HG02870 (cell line): Measurements from ENCODE around the gene CARS2.
"Not testable (repeated sequence)": the region's sequence is repeated elsewhere in the genome, so short reads cannot be mapped to it uniquely, and the experiment has no call there.

Source experiments
- ATAC-seq: cut with Tn5 transposase; IDR thresholded peaks from one replicate; pipeline ENCODE4 v1.9.1; 2021; ENCODE audit warnings: mild to moderate bottlenecking, moderate library complexity; ENCODE audit not compliant: unreplicated experiment

The CARS2 gene

DNA sequence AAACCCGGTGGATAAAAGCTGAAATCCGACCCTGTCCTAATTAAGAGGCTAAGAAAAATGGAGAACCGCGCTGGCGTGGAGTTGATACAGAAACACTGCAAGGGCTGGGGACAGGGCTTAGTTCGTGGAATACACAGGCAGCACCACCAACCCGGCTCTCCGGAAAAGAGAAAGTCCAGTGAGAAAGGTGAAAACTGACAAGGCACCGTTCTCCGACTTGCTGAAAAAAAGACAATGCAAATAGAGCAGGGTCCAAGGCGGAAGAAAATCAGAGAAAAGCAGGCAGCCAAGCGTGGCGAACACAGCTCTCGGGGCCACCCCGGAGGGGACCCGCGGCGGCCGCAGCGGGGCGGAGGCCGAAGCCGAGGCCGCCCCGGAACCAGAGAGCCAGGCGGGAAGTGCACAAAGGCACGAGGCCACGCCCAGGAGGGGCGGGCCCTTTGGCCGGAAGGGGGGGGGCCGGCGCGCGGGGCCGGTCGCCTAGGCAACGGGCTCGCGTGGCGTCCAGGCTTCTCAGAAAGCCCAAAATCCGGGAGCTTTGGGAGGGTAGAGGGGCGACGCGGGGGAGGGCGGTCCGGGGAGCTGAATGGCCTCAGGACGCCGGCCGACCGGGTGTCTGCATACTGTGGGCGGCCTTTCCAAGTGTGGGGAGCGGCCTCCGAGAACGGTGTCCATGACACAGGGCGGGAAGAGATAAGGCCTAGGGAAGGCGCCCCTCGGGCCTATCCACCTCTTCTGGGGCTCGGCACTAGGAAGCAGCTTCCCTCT is 6.3 kb upstream of the CARS2 start:
- peak; percentile 26 for ATAC-seq

DNA sequence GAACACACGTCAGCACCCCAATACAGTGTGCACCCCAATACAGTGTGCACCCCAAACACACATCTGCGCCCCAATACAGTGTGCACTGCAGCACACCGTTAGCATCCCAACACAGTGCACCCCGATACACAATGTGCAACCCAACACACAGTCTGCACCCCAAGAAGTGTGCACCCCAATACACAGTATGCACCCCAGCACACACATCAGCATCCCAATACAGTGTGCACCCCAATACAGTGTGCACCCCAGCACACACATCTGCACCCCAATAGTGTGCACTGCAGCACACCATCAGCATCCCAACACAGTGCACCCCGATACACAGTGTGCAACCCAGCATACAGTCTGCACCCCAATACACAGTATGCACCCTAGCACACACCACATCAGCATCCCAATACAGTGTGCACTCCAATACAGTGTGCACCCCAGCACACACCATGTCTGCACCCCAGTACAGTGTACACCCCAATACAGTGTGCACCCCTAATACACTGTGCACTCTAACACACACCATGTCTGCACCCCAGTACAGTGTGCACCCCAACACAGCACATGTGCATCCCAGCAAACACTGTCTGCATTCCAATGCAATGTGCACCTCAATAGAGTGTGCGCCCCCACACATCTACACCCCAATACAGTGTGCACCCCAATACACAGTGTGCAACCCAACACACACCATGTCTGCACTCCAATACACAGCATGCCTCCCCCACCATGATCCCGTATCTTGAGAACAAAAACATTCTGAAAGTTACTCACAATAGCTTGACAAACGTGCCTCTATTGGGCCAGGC is 855 bp upstream of the CARS2 start:
- no peak for ATAC-seq

DNA sequence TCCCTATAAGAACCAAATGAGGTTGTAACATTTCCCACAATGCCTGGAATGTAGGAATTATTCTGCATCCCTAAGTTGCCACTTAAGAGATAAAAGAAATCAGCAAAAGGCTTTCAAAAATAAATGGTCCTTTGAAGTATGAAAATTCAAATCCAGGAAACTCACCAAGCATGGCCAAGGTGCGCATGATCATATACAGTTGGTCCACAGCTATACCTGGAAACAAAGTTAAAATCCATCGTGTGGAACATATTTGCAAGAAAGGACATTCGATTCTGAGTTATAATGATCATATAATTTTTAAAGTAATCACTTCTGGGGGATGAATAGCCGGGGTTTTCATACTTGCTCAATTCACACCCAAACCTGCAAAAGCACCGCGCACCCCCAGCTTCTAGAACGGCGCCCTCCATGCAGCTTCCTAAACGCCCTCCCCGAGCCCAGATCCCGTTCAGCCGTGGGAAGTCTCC is 525 bp downstream of the CARS2 start:
- ATAC-seq, result no peak

DNA sequence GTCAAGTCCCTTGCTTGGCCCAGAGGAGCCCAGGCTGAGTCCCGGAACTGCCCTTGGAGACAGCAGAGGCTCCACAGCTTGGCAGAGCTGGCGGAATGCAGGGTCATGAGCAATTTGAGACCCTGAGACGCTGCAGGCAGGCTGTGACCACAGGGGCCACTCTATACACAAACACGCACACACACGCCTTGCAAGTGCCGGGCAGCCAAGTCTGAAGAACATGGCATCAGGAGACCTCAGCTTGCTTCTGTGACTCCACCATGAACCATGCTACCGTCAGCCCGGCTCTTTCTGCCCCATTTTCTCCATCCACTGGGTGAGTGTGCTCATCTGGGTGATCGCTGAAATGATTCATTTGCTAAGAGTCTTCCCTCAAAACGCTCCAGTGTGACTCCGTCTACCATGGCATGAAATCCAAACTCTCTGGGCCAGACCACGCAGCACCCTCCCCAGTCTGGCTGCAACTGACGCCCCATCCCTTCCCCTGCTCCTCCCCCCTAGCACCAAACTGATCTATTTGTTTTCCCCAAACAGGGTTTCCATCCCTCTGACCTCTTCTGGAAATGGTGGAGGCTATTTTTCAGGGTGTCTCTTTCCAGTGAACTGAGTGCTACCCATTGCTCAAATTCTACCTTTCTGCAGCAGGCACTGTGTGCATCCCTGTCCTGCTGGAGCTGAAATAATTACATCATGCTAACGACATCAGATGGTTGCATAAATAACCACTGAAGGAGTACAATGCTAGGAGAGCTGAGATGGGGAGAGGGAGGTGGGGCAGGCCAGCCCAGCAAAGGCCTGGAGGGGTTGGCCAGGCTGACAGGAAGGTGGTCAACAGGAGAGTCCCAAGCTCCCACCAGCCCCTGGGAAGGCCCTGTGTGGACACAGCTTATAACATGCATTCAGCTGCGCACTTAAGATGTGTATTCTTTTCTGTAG is 3.1 kb downstream of the CARS2 start:
- ATAC-seq, result no peak

DNA sequence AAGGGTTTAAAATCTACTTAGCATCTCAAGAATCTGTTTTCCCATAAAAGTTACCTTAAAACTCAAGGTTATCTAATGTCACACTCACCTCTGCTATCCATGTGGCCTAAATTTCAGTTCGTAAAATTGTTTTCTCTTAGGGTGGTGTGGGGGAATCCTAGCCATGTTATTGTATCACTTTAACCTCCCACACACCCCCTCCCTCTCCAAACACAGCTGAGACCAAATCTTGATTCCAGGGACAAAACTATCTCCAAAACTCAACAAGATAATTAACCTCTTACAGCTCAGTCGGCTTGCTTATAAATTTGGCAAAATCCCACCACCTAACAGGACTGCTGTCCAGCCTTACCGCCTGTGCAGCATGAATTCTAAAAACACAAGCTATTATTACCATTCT is 3.8 kb downstream of the CARS2 start:
- no peak for ATAC-seq

DNA sequence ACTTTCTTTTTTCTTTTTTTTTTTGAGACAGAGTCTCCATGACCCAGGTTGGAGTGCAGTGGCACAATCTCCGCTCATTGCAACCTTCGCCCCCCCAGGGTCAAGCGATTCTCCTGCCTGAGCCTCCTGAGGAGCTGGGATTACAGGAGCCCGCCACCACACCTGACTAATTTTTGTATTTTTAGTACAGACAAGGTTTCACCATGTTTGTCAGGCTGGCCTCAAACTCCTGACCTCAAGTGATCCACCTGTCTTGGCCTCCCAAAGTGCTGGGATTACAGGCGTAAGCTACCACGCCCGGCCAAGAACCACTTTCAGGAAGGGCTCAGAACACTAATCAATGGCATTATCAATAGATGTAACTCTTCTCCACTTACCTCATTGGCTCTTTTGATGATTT is 4.9 kb downstream of the CARS2 start:
- ATAC-seq, result not testable (repeated sequence)

DNA sequence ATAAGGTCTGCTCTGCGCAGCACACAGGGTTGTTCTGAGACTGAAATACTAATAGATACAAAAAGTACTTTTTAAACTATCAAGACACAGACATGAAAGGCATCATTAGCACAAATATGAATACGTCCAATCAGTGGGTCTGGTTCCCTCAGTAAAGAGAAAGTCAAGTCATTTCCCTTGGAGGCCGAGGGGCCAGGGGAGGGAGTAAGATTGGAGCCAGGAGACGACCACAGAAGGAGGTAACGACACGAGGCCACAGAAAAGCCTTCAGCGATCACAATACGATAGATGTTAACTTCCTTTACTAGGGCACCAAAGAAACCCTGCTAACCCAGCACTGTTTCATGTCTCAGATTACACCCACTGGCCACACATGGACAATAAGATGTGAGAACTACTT is 5.3 kb downstream of the CARS2 start:
- ATAC-seq, result no peak

DNA sequence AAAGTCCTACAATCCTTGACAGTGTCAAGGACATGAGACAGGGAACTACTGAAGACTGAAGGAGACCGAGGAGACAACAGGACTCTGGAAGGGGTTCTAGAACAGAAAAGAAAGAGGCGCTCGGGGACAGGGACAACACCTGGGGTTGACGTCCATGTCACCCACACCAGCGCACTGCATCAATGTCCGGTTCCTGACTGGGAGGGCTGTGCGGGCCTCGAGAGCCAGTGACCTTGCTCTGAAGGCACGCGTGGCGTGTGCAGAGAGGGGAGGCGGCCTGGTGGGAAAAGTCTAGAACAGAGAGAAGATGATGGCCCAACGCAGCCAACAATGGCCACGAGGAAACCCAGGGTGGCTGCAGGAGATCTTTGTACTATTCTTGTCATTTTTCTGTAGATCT is 5.7 kb downstream of the CARS2 start:
- ATAC-seq, result no peak

DNA sequence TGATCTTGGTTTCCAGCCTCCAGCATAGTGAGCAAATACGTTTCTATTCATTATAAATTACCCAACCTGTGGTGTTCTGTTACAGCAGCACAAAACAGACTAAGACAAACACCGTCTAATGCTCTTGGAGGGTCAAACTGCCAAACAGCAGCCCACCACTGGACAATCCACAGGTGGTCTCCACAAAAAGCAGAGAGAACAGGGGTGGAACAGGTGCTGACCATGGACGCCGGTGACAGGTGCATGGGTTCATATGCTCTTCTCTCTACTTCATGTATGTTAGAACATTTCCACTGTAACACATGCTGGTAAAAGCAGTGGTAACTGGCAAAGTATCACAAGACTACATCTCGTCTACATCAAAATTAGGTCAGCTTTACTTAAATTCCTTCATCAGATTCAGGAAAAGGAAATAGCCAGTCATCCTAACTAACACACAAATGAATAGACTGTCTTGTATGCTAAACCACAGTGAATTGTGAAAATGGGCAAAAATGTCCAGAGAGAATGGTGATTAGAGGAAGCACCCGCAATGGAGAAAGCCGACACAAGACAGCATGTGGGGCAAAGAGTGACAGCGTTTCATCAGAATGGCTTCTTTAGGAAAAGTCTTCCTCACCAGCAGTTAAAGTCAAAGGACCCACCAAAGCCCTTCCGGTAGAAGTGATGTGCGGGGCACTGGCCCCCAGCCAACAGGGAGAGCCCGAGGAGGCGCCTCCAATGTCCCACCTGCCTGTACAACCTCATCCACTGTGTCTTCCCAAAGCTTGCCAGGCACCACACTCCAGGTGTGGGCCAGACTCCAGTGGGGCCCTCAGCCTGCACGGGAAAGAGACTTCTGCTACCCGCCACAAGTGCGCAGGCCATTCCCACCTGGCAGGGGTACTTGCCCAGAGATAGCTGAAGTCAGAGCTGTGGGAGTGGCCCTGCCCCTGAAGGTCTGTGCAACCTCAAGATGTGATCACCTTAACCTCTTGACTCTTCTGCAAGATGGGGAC is 6.5 kb downstream of the CARS2 start:
- ATAC-seq, result no peak

DNA sequence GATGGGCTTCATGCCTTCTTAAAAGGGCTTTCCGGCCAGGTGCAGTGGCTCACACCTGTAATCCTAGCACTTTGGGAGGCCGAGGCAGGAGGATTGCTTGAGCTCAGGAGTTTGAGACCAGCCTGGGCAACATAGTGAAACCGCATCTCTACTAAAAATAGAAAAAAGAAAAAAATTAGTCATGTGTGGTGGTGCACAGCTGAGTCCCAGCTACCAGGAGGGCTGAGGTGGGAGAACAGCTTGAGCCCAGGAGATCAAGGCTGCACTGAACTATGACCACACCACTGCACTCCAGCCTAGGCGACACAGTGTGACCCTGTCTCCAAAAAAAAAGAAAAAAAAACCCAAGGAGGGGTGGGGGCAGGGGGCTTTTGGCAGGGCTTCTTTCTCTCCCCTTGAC is 7.2 kb downstream of the CARS2 start:
- no peak for ATAC-seq

DNA sequence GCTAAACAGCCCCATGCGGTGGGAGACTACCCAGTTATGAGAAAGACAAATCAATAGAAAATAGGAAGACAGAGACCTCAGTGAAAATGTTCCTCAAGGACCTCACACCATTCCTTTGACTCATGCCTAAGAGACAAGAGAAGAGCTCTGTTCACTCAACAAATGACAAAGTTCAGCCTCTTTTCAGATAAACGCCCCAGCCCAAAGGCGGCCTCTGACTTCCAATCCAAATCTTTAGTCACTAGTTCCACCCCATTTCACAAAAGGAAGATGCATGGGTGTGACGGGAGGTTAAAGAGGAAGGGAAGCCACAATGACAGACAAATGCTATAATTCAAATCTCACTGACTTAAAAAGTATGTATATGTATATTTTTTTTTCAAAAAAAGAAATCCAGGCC is 8.1 kb downstream of the CARS2 start:
- no peak for ATAC-seq

DNA sequence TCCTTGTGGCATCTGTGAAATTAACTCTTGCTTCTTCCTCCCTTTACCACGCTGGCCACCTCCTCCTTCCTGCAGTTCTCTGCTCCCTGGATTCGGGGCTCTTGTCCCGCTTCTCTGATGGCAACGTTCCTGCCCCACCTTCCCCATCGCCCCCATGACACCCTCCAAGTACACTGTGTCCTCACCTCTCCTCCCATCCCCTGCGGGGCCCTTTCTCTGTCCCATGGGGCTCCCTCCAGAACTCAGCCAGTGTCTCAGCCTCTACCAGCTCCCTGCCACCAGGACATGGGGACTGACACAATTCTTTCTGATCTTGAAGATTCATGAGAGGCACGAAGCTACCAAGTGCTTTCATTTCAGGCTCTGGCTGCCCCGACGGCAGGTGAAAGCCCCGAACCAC is 9.1 kb downstream of the CARS2 start:
- ATAC-seq, result no peak

DNA sequence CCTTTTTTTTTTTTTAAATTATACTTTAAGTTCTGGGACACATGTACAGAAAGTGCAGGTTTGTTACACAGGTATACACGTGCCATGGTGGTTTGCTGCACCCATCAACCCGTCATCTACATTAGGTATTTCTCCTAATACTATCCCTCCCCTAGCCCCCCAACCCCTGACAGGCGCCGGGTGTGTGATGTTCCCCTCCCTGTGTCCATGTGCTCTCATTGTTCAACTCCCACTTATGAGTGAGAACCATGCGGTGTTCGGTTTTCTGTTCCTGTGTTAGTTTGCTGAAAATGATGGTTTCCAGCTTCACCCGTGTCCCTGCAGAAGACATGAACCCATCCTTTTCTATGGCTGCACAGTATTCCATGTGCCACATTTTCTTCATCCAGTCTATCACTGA is 10.1 kb downstream of the CARS2 start:
- not testable (repeated sequence) for ATAC-seq

DNA sequence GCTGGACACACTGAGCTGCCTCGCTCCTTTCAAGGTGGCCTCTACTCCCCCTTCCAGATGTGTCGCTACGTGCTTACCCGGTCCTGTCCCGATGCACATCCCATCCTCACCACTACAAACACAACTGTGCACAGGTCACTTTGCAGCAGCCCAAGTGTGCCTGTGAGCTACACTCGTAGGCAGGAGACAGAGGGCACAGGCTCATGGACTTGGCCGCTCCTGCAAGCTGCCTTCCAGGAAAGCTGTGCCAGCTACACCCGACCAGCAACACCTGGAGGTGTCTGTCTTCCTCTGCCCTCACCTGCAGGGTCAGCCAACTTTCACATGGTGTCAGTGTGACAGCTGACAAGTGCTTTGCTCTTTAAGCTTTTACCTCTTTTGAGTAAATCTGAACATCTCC is 15.4 kb downstream of the CARS2 start:
- no peak for ATAC-seq

DNA sequence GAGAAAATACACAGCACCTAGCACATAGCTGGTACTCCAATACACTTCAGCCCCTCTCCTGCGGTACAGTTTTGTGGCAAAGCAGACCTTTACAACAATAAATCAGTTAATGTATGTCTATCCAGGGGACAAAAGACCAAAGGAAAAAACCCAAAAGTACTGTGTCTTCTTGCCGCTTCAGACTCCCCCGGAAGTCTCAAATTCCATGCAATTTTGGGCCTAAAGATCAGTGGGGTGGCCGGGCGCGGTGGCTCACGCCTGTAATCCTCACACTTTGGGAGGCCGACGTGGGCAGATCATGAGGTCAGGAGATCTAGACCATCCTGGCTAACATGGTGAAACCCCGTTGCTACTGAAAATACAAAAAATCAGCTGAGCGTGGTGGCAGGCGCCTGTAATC is 16.2 kb downstream of the CARS2 start:
- no peak for ATAC-seq

DNA sequence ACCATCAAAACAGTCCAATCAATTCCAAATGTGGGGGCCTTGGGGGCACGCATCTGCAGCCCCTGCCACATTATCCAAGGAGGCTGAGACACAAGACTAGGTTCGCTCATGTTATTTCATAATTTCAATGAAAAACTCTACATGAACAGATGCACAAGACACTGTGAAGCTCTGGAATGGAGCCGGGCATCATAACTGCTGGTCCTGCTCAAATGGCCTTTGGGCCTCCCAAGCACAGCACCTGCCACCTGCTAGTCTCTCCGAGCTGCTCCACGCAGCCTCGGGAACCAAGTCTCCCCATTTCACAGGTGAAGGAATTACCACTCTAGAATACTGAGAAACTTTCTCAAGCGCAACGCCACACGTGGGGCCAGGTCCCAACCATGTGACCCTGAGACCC is 16.9 kb downstream of the CARS2 start:
- no peak for ATAC-seq

DNA sequence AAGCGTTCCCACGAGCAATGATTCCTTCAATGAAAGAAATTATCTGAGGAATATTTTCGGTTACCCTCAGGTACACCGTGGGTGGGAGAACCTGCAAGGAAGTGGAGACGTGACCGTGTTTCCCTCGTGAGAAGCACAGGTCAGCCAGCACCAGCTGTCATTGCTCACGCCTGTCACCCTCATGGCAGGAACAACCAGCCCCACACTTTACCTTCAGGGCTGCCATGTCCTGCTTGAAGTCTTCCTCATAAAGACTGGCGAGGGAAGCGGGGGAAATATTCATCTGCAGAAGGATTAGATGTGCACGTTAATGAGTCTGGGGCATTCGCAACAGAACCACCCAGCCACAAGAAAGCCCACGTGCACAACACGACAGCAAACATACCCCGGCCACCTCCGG is 18.2 kb downstream of the CARS2 start:
- no peak for ATAC-seq

DNA sequence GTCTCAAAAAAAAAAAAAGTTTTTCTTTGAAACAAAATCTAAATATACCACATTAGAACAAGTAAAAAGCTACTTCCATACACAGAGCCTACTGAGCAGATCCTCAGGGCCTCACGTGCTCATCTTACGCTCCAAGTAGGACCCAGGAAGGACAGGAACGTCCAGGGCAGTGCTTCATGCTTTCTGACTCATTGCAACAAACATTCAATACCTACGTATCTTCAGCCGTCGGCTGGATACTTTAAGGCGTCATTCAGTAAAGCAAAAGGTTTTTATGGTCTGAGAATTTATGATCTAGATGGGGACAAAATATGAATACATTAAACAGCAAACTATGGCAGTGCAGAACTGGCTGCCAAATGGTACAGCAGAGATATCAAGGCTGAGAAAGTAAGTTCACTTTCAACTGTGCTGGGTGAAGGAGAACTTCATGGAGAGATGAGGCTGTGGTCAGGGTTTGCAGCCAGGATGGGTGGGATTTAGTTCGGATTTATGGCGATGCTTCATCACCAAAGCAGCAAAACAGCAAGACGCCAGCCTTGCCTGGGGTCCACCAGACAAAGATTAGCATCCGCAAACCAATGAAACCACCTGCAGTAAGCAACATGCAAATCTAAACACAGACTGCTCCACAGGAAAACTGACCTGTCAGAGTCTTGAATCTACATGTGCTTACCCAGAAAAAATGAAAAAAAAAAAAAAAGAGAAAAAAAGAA is 20.5 kb downstream of the CARS2 start:
- ATAC-seq, result no peak

DNA sequence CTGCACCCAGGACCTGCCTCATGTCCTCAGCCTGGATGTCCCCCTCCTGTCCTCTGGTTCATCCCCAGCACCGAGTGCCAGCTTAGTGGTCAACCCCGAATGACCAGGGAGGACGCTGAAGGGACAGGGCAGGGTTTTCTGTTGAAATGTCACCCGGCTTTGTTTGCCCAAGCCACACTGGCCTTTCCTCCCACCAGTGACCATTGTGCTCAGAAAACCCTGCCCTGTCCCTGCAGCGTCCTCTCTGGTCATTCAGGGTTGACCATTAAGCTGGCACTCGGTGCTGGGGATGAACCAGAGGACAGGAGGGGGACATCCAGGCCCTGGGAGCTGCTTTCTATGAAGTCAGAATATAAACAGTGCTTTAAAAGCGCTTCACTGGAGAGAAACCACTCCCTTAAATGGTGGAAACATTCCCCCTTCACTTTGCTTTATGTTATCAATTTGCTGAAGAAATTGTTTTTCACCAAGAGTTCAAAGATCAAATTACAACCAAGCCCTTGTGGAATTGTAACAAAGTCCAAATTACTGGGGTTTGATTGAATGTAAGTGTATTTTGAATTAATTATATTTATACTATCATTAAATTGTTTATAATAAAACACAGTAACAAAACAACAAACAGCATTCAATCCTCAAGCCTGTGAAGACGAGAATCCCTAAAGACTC is 21.4 kb downstream of the CARS2 start:
- no peak for ATAC-seq
